Keratinocyte (primary cell): ENCODE results near the gene UTS2. TPM values are rescaled to one million over a fixed set of nuclear protein-coding genes. Genes with fewer than 3 reads are reported as not detected.

Experiments
- DNase-seq: peaks from one replicate; pipeline ENCODE4 v3.0.0-alpha.2; 2011; ENCODE audit warnings: low read depth, missing footprints, low spot score
- FAIRE-seq: peaks from 2 replicates; lab custom pipeline; 2011; peaks lifted over from hg19 to GRCh38; lab: Jason Lieb, UNC
- H2AFZ ChIP-seq: 2 replicates; pipeline ENCODE4 v1.6.0; 2012; ENCODE audit warnings: low read length, control low read depth, inconsistent platforms; ENCODE audit not compliant: control insufficient read depth
- H3K27ac ChIP-seq: 2 replicates; pipeline ENCODE4 v1.5.1; 2011; ENCODE audit warnings: low read length; ENCODE audit not compliant: control insufficient read depth, insufficient read depth
- H3K27me3 ChIP-seq: 3 replicates; pipeline ENCODE4 v1.6.0; 2011; ENCODE audit warnings: low read length; ENCODE audit not compliant: control insufficient read depth, insufficient read depth; ENCODE audit errors: extremely low read depth
- H3K36me3 ChIP-seq, 2 experiments: 2 replicates in 1 of 2; 3 replicates in 1 of 2; pipeline ENCODE4 v1.5.1; 2011; ENCODE audit warnings: low read length in 2 of 2, mild to moderate bottlenecking in 1 of 2; ENCODE audit not compliant: control insufficient read depth in 2 of 2, insufficient read depth in 2 of 2; ENCODE audit errors: extremely low read depth in 1 of 2
- H3K4me1 ChIP-seq: 3 replicates; pipeline ENCODE4 v1.5.1; 2011; ENCODE audit warnings: low read length; ENCODE audit not compliant: control insufficient read depth, insufficient read depth; ENCODE audit errors: extremely low read depth
- H3K4me2 ChIP-seq: 3 replicates; pipeline ENCODE4 v1.6.0; 2011; ENCODE audit warnings: low read depth, low read length; ENCODE audit not compliant: control insufficient read depth, insufficient read depth; ENCODE audit errors: extremely low read depth
- H3K4me3 ChIP-seq, 3 experiments: fragments of 200-600 bp in 1 of 3; sonication (generic) in 1 of 3; 2 replicates in 2 of 3; 3 replicates in 1 of 3; pipeline ENCODE4 v1.5.1; 2011 to 2016; ENCODE audit warnings: low read length in 3 of 3, mild to moderate bottlenecking in 3 of 3, control low read depth in 2 of 3, inconsistent platforms in 1 of 3, low read depth in 1 of 3, mixed read lengths in 1 of 3, mixed run types in 1 of 3, moderate library complexity in 1 of 3; ENCODE audit not compliant: control insufficient read depth in 2 of 3, insufficient read depth in 2 of 3; ENCODE audit errors: extremely low read depth in 1 of 3
- H3K79me2 ChIP-seq: 2 replicates; pipeline ENCODE4 v1.6.0; 2012; ENCODE audit warnings: low read length; ENCODE audit not compliant: control insufficient read depth, insufficient read depth
- H3K9ac ChIP-seq: 3 replicates; pipeline ENCODE4 v1.6.0; 2011; ENCODE audit warnings: low read length; ENCODE audit not compliant: control insufficient read depth, insufficient read depth; ENCODE audit errors: extremely low read depth
- H3K9me1 ChIP-seq: 3 replicates; pipeline ENCODE4 v1.6.0; 2011; ENCODE audit warnings: low read length; ENCODE audit not compliant: control insufficient read depth, insufficient read depth; ENCODE audit errors: extremely low read depth
- H3K9me3 ChIP-seq: 2 replicates; pipeline ENCODE4 v1.5.1; 2012; ENCODE audit warnings: low read depth, low read length; ENCODE audit not compliant: control insufficient read depth
- H4K20me1 ChIP-seq: 3 replicates; pipeline ENCODE4 v1.6.0; 2011; ENCODE audit warnings: low read length; ENCODE audit not compliant: control insufficient read depth, insufficient read depth; ENCODE audit errors: extremely low read depth
- CTCF ChIP-seq, 3 experiments: IDR thresholded peaks in 1 of 3; conservative IDR thresholded peaks in 1 of 3; optimal IDR thresholded peaks in 1 of 3; 2 replicates in 2 of 3; 3 replicates in 1 of 3; pipeline versions ENCODE3 to v1.5.1; 2011; ENCODE audit warnings: low read length in 3 of 3, mild to moderate bottlenecking in 3 of 3, moderate library complexity in 2 of 3, control low read depth in 1 of 3, inconsistent platforms in 1 of 3; ENCODE audit not compliant: insufficient read depth in 2 of 3; ENCODE audit errors: extremely low read depth in 1 of 3
- EZH2 ChIP-seq: IDR thresholded peaks from one replicate; pipeline ENCODE4 v1.6.1; 2012; ENCODE audit warnings: inconsistent platforms, mild to moderate bottlenecking, low read length, moderate library complexity
- dilution Hi-C: fragments of 300-500 bp; cut with MboI; formaldehyde crosslinking; loops from one replicate; pipeline ENCODE4 v1.7.0; 2020; ENCODE audit warnings: low sequenced_read_pairs; ENCODE audit not compliant: extremely low pct_ligation_motif_present
- polyA plus RNA-seq, 5 experiments: library from polyadenylated mRNA; depleted of rRNA in 3 of 5; stranded (reverse) in 3 of 5; stranded (forward) in 1 of 5; unstranded in 1 of 5; fragments of >200 nt; gene quantifications; 1 replicate in 1 of 5; 2 replicates in 3 of 5; 3 replicates in 1 of 5; pipeline versions ENCODE4 v1.2.1 to v1.2.3, GENCODE V29; 2011 to 2012; ENCODE audit warnings: missing spikeins in 2 of 5, low read depth in 1 of 5, low replicate concordance in 1 of 5

The UTS2 gene
- polyA plus RNA-seq, 1 donor (not counting 4 experiments of a cell fraction or from before 2014, with no cell fraction given) = not detected

- no peaks in the 10 kb centered on the region for H3K36me3 ChIP-seq
- H3K9ac ChIP-seq = no peak overlapping the region
- no peak overlapping the region for H2AFZ ChIP-seq
- H3K79me2 ChIP-seq = no peaks in the 10 kb centered on the region
- H4K20me1 ChIP-seq = no peaks in the 10 kb centered on the region
- H3K4me2 ChIP-seq = no peak overlapping the region
- FAIRE-seq = no peak
- H3K27ac ChIP-seq = no peak overlapping the region
- H3K27me3 ChIP-seq = no peaks in the 10 kb centered on the region
- DNase-seq = no peak
- dilution Hi-C loops = no loop called here
- H3K9me3 ChIP-seq = no peaks in the 10 kb centered on the region
- H3K4me3 ChIP-seq = no peak overlapping the region
- no peaks in the 10 kb centered on the region for H3K4me1 ChIP-seq
- no peaks in the 10 kb centered on the region for H3K9me1 ChIP-seq
- TF ChIP-seq CTCF (optimal IDR thresholded peaks at IDR 0.05 in 1 of 3, IDR thresholded peaks at IDR 0.05 in 1 of 3, conservative IDR thresholded peaks at IDR 0.05 in 1 of 3; ENCODE audit: extremely low read depth in 1 of 3, insufficient read depth in 2 of 3, low read length in 3 of 3) (no peak), EZH2 (no peak)
Observed at GRCh38 chr1:7873801-7874795, 21.2 kb upstream of the UTS2 start.

GRCh38 chr1:7871136-7871535 lies 18.3 kb upstream of the UTS2 start:
- no peak for DNase-seq
- no peak for TF ChIP-seq EZH2
- TF ChIP-seq CTCF (optimal IDR thresholded peaks at IDR 0.05 in 1 of 3, IDR thresholded peaks at IDR 0.05 in 1 of 3, conservative IDR thresholded peaks at IDR 0.05 in 1 of 3; ENCODE audit: extremely low read depth in 1 of 3, insufficient read depth in 2 of 3, low read length in 3 of 3) = no peak
- Histone ChIP-seq H3K27ac (no peak overlapping the region), H3K9me1 (no peaks in the 10 kb centered on the region), H3K27me3 (no peaks in the 10 kb centered on the region), H3K79me2 (no peaks in the 10 kb centered on the region), H2AFZ (no peak overlapping the region), H3K4me2 (no peak overlapping the region), H3K4me1 (no peaks in the 10 kb centered on the region), H3K9me3 (no peaks in the 10 kb centered on the region), H3K4me3 (no peak overlapping the region), H3K9ac (no peak overlapping the region), H3K36me3 (no peaks in the 10 kb centered on the region), H4K20me1 (no peaks in the 10 kb centered on the region)
- dilution Hi-C loops = no loop called here
- FAIRE-seq = no peak
